SKM-1 treated with dmso at 0.1 percent for 144 hours (cell line): ENCODE measurements around the gene URI1.
"Not testable (repeated sequence)": the region's sequence is repeated elsewhere in the genome, so short reads cannot be mapped to it uniquely, and the experiment has no call there.

Source experiments
- DNase-seq: peaks from one replicate; lab custom pipeline; 2025; ENCODE audit not compliant: unreplicated experiment; lab: John Stamatoyannopoulos, UW

The URI1 gene

DNA sequence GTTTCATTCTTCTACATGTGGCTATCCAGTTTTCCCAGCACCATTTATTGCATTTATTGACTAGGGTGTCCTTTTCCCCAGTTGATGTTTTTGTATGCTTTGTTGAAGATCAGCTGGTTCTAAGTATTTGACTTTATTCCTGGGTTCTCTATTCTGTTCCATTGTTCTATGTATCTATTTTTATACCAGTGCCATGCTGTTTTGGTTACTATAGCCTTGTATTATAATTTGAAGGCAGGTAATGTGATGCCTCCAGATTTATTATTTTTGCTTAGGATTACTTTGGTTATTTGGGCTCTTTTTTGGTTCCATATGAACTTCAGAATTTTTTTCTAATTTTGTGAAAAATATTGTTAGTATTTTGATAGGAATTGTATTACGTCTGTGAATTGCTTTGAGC, 80.6 kb downstream of the URI1 start:
- no peak for DNase-seq

DNA sequence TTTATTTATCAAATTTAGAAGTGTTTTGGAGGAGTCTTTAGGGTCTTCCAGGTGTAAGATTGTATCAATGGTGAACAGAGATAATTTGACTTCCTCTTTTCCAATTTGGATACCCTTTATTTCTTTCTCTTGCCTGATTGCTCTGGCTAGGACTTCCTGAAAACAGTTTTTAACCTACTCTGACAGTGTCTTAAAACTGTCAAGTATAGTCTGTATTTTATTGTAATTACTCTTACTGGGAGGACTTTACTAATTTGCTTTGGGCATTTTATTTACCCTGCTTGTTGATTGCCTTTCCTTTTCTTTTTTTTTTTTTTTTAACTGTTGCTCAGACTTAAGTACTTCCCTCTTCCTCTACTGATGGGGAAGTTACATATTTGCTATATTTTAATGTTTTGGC, 81.3 kb downstream of the URI1 start:
- DNase-seq, result peak; percentile 43

DNA sequence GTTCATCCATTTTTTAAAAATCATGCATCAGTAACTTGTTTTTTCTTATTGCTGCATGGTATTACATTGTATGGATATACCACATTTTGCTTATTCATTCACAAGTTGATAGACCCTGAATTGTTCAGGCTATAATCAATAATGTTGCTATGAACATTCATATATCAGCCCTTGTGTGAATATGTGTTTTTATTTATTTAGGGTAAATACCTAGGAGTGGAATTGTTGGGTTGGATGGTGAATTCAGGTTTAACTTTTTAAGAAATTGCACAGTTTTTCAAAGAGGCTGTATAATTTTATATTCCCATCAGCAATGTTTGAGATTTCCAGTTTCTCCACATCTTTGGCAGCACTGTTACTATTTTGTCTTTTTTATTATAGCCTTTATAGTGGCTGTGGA, 82.1 kb downstream of the URI1 start:
- no peak for DNase-seq

DNA sequence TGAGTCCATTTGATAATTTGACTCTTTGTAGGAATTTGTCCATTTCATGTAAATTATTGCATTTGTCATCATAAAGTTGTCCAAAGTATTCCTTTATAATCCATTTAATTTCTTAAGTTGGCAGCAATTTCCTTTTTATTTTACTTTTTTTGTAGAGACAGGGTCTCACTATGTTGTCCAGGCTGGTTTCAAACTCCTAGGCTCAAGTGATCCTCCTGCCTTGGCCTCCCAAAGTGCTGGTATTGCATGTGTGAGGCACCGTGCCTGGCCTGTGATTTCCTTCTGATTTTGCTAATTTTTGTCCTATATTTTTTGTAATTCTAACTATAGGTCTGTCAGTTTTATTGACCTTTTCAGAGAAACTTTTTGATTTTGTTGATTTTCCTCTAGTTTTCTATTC, 84.9 kb downstream of the URI1 start:
- DNase-seq, result no peak

DNA sequence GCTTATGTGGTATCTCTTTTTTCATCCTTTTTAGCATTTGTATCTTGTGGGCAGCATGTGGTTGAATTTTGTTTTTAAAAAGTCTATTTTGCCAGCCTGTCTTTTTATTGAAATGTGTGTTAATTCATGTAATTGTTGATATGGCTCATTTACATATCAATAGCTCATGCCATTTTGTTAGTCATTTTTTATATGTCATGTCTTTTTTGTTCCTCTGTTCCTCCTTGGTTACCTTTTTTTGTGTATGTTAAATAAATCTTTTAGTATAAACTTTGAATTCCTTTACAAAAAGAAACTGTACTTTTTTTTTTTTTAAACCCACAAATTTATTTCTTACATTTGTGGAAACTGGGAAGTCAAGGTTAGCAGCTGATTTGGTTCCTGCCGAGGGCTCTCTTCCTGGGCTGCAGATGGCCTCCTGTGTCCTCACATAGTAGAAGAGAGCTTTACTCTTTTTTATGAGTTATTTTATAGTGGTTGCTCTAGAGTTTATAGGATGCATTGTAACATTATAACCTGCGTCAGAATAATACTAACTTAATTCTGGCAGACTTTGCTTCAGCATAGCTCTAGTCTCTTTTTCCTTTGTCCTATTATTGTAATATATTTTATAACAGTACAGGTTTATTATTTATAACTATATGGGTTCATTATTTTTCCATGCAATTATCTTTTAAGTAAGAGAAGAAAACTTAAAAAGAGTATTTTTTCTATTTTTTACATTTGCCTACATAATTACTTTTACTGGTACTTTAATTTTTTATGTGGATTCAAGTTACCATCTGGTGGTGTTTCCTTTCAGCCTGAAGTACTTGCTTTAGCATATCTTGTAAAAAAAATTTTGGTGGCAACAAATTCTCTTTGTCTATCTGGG, 86.3 kb downstream of the URI1 start:
- no peak for DNase-seq

DNA sequence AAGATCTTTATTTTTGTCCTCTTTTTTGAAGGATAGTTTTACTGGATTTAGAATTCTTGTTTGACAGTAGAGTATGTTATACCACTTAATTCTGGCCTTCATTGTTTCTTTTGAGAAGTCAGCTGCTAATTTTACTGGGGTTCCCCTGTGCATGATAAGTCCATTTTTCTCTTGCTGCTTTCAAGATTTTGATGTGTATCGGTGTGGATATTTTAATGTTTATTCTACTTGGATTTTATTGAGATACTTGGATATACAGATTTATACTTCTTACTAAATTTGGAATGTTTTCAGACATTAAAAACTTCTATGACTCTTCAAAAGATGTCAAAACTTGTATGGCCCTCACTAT, 86.9 kb downstream of the URI1 start:
- no peak for DNase-seq

DNA sequence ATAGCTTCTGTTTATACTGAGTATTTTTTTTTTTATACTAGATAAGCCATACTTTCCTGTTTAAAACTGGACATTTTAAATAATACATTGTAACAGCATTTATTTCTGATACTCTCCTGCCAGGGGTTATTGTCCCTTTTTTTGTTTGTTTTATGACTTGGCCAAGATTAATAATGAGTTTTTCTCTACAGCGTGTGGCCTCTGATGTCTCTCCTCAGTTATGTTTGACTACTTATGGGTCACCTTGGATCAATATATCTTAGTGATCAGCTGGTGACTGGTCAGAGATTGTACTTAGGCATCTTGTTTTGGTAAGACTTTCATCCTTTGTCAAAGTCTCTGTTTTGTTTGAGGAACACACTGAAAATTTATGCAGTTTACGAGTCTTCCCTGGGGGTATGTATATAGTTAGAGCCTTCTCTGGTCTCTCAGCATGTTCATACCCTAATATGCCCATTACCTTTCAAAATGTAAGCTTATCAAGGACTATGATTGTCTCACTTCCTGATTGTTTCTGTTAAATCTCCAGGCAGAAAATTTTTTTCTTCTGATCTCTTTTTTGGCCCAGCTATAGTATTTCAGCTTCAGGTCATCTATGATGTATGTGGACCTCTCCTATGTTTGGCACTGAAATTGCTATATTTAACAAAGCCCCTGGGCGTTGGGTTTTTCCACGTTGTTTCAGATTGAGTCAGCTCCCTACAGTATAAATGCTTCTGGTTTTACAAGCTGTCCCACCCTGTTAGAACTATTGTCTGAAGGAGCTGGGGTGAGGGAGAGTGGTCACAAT, 87.9 kb downstream of the URI1 start:
- DNase-seq, result no peak

DNA sequence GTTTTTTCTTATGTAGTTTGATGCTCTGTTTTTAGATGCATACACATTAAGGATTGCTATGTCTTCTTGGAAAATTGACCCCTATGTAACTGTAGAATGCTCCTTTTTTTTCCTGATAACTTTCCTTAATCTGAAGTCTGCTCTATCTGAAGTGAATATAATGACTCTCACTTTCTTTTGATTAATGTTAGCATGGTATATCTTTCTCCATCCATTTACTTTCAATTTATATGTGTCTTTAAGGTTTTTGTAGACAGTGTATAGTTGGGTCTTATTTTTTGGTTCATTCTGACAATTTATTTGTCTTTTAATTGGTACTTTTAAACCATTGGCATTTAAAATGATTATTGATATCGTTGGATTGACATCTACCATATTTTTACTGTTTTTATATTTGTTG, 92.3 kb downstream of the URI1 start:
- DNase-seq, result no peak

GRCh38 chr19:30036154-30037129, 94.4 kb downstream of the URI1 start:
- DNase-seq, result no peak

DNA sequence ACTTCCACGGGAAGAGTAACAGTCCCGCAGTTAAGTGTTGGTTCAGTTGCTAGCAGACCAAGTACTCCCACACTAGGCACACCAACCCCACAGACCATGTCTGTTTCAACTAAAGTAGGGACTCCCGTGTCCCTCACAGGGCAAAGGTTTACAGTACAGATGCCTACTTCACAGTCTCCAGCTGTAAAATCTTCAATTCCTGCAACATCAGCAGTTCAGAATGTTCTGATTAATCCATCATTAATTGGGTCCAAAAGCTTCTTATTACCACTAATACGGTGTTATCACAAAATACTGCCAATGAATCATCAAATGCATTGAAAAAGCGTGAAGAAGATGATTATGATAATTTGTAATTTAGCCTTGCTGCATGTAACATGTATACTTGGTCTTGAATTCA, 95.8 kb downstream of the URI1 start:
- no peak for DNase-seq

- not testable (repeated sequence) for DNase-seq
These were observed 99.9 kb downstream of the URI1 start for GRCh38 chr19:30041931-30042330.

- DNase-seq, result not testable (repeated sequence)
These were observed 101.0 kb downstream of the URI1 start for GRCh38 chr19:30043008-30043407.

GRCh38 chr19:30044273-30045248, 102.5 kb downstream of the URI1 start:
- no peak for DNase-seq

DNA sequence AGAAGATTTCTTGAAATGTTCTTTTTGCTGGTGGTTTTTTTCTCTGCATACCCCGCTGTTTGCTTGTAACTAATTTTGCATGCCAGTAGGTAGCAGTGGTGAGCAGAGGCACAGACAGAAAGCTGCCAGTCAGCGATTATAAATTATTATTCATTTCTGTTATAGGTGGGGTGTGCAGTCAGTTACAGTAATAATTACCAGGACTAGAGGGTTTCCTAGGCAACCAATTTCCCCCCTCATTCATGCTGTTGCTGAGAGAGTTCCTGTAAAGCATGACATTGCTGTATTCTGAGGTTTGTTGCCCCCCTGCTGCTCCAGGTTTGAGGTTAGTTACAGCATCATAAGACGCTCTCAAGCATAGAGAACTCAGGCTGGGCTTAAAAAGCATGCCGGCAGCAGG, 104.5 kb downstream of the URI1 start:
- DNase-seq, result no peak

DNA sequence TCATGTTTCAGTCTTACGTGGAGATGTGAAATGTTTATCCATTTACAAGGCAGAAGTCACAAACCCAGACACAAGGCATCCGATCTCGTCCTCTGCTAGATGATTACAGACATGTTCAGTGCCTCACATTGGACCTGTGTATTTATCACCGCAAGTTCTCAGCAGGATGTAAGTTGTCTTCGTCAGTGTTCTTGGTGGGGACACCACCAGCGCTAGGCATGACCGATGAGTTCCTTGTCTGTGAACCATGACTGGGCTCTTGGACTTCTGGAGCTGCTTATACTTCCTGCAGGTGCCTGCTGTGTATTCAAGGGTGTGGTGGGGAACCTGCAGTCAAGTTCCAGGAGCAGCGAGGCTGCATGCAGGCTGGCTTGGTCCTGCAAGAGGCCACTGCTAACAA, 105.4 kb downstream of the URI1 start:
- no peak for DNase-seq

- no peak for DNase-seq
These were observed 107.2 kb downstream of the URI1 start for GRCh38 chr19:30049226-30049625.

GRCh38 chr19:30049846-30050667, 108.0 kb downstream of the URI1 start:
- no peak for DNase-seq

- DNase-seq, result no peak
These were observed 110.4 kb downstream of the URI1 start for GRCh38 chr19:30052122-30053075.
